ENCODE measurements around the gene KCNMA1. TPM values are rescaled to one million over a fixed set of nuclear protein-coding genes. Genes with fewer than 3 reads are reported as not detected.

Gene KCNMA1
- polyA plus RNA-seq, 1 experiment: 21.4 TPM

GRCh38 chr10:77602913-77603533 is 34.6 kb downstream of the KCNMA1 start:
- H3K36me3 ChIP-seq (ENCODE audit: control insufficient read depth, insufficient read depth, low read length): peaks cover 1% of the 10 kb centered on the region; the same call in 1 of the 2 replicates
- no peak for TF ChIP-seq CTCF (IDR thresholded peaks at IDR 0.05; ENCODE audit: insufficient read depth, low read depth, low read length)
- no peak for DNase-seq (ENCODE audit: low read depth)
- CTCF ChIA-PET: interaction anchor here (0.6 to 2.7 kb wide), 11 partner anchors 10 to 437 kb away, joined by 3 to 9 read pairs (median 3); no protein-coding TSS in a partner anchor
- POLR2A ChIA-PET: no interaction called here
- H3K27me3 ChIP-seq (ENCODE audit: control insufficient read depth, insufficient read depth, low read length): no peaks in the 10 kb centered on the region
- H3K4me3 ChIP-seq (ENCODE audit: low read depth, low read length): no peak overlapping the region

GRCh38 chr10:77602231-77602912 is 35.2 kb downstream of the KCNMA1 start:
- no peak overlapping the region for H3K4me3 ChIP-seq (ENCODE audit: low read depth, low read length)
- ChIA-PET POLR2A (no interaction called here), CTCF (interaction anchor here (0.6 to 2.7 kb wide), 11 partner anchors 9 to 437 kb away, joined by 3 to 9 read pairs (median 3); no protein-coding TSS in a partner anchor)
- TF ChIP-seq CTCF (IDR thresholded peaks at IDR 0.05; ENCODE audit: insufficient read depth, low read depth, low read length): peak; percentile 34; the same call in 1 of the 2 replicates
- DNase-seq (ENCODE audit: low read depth): no peak
- H3K36me3 ChIP-seq (ENCODE audit: control insufficient read depth, insufficient read depth, low read length): no peaks in the 10 kb centered on the region
- H3K27me3 ChIP-seq (ENCODE audit: control insufficient read depth, insufficient read depth, low read length): no peaks in the 10 kb centered on the region

GRCh38 chr10:77601488-77601887 is 36.1 kb downstream of the KCNMA1 start:
- no peak for DNase-seq (ENCODE audit: low read depth)
- ChIA-PET CTCF (interaction anchor here (1.2 to 2.3 kb wide), 4 partner anchors 9 to 213 kb away, joined by 3 to 6 read pairs (median 4); no protein-coding TSS in a partner anchor), POLR2A (no interaction called here)

GRCh38 chr10:77600640-77601039 is 37.0 kb downstream of the KCNMA1 start:
- H3K27me3 ChIP-seq (ENCODE audit: control insufficient read depth, insufficient read depth, low read length): no peaks in the 10 kb centered on the region
- POLR2A ChIA-PET: no interaction called here
- TF ChIP-seq CTCF (IDR thresholded peaks at IDR 0.05; ENCODE audit: insufficient read depth, low read depth, low read length): no peak
- DNase-seq (ENCODE audit: low read depth): no peak
- CTCF ChIA-PET: interaction anchor here (1.2 to 2.3 kb wide), 3 partner anchors 10 to 212 kb away, joined by 3 to 6 read pairs (median 4); no protein-coding TSS in a partner anchor
- H3K36me3 ChIP-seq (ENCODE audit: control insufficient read depth, insufficient read depth, low read length): no peaks in the 10 kb centered on the region
- H3K4me3 ChIP-seq (ENCODE audit: low read depth, low read length): no peak overlapping the region

More at GRCh38 chr10:77601488-77601887, 36.1 kb downstream of the KCNMA1 start:
- Histone ChIP-seq H3K27me3 (ENCODE audit: control insufficient read depth, insufficient read depth, low read length) (no peaks in the 10 kb centered on the region), H3K36me3 (ENCODE audit: control insufficient read depth, insufficient read depth, low read length) (no peaks in the 10 kb centered on the region), H3K4me3 (ENCODE audit: low read depth, low read length) (no peak overlapping the region)
- no peak for TF ChIP-seq CTCF (IDR thresholded peaks at IDR 0.05; ENCODE audit: insufficient read depth, low read depth, low read length)

GRCh38 chr10:77599651-77600050 is 38.0 kb downstream of the KCNMA1 start:
- DNase-seq (ENCODE audit: low read depth): no peak
- Histone ChIP-seq H3K4me3 (ENCODE audit: low read depth, low read length) (no peak overlapping the region), H3K27me3 (ENCODE audit: control insufficient read depth, insufficient read depth, low read length) (no peaks in the 10 kb centered on the region), H3K36me3 (ENCODE audit: control insufficient read depth, insufficient read depth, low read length) (no peaks in the 10 kb centered on the region)
- TF ChIP-seq CTCF (IDR thresholded peaks at IDR 0.05; ENCODE audit: insufficient read depth, low read depth, low read length): no peak
- ChIA-PET CTCF (interaction anchor here (0.6 kb wide), 1 partner anchor 26 kb away, joined by 3 read pairs; no protein-coding TSS in a partner anchor), POLR2A (no interaction called here)
